NK-92 (cell line): ENCODE measurements around the gene LRRC37A.
"Not testable (repeated sequence)": the region's sequence is repeated elsewhere in the genome, so short reads cannot be mapped to it uniquely, and the experiment has no call there.

Experiments
- DNase-seq: peaks from one replicate; lab custom pipeline; 2025; ENCODE audit not compliant: unreplicated experiment; lab: John Stamatoyannopoulos, UW

The LRRC37A gene

DNA sequence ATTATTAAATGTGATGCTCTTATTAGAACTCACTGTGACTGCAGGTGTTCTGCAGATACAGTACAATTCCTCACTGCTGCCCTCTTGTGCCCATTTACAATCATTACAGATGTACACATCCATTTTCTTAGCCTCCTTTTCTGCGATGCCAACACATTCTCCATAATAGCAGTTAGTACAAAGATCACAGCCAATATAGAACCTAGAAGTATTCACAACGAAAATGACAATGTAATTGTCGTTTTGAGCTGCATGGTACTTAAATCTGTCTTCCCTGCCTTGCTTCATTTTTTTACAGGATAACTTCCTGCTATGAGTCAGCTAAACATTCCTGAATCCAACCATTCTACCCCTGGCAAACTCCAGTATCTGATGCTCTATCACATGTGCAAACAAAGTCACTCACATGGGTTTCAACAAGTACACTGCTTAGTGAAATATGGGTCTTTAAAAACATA is 8.1 kb upstream of the LRRC37A start:
- DNase-seq = not testable (repeated sequence)

DNA sequence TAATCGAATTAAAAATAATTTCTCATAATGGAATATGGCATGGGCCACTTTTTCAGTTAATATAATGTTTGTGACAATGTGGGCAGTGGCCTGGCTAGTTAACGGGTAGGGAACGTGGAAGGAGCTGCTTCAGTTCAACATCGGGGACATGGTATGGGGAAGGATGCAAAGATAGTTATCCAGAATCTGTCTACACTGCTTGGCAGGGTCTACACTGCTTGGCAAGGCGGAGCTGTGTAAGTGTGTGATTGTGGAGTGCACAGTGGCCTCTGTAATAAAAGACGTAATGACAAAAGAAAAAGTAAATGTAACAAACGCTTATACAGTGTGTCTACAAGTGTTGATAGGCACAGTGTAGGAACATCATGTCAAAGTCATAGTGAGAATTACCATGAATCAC is 7.3 kb upstream of the LRRC37A start:
- not testable (repeated sequence) for DNase-seq

DNA sequence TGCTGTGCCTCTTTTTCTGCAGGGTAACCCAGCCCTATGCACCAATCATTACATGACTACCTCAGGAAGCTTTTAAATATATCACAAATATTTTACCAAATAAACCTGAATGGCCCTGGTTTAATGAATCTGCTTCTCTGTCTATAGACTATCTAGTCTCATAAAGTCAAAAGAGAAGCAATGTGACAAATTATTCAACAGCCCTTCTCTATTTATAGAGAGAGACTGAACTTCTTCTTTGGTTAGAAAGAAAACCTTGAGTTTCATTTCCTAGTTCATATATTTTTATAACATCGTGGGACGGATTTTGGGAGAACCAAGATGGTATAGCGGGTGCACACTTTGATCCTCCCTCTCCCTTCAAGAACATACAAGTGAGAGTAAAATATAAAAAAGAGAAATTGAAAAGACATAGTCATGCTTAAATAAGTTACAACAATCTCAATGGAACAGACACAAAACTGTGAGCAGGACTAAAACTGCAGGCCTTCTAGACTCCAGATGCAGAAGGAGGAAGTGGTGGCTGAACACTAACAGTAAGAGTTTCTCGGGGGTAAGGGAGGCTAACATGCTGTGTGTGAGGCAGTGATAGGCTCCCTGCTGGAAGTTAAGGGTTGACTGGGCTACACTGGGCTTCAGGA is 3.9 kb upstream of the LRRC37A start:
- not testable (repeated sequence) for DNase-seq

DNA sequence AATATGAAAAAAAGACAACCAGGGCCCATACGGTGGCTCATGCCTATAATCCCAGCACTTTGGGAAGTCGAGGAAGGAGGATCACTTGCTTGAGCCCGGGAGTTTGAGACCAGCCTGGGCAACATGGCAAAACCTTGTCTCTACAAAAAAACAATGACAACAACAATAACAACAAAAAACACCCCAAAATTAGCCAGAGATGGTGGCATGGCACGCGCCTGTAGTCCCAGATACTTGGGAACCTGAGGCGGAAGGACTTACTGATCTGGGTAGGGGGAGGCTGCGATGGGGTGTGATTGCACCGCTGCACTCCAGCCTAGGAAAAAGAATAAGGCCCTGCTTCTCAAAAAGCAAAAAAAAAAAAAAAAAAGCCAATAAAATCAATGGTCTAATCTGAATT is 3.3 kb upstream of the LRRC37A start:
- not testable (repeated sequence) for DNase-seq

DNA sequence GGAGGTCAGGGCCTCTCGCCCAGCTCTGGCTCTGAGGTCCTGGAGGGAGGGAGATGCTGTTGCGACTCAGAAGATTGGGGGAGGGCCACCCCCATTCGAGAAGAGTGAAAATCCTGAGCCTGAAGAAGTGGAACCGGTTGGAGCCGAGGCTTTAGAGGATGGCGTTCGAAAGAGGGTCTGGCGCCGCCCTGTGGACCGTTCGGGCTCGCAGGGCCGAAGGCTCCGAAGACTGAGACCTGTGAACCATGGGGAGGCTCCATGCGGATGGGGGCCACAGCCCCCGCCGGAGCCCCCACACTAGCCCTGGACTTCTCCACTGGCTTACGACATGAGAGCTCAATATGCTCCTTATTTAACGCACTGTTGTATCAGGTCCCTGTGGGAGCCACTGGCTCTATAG is 46.3 kb downstream of the LRRC37A start:
- DNase-seq = not testable (repeated sequence)

DNA sequence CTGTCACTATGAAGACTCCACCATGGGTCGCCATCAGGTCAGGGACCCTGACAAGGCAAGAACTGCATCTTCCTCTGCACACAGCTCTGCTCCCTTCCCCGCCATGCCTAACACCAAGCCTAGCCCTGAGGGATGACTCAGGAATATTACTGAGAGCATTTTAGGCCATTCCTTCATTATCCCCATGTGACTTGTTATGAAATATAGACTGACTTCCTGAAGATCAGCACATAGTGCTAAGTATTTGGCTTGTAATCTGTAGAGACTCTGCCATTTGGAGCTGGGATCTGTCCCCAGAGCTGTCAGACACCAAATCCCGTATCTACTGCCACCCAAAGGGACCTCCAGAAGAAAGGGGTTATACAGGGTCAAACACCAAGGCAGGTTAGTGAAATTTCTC is 47.2 kb downstream of the LRRC37A start:
- DNase-seq = not testable (repeated sequence)

DNA sequence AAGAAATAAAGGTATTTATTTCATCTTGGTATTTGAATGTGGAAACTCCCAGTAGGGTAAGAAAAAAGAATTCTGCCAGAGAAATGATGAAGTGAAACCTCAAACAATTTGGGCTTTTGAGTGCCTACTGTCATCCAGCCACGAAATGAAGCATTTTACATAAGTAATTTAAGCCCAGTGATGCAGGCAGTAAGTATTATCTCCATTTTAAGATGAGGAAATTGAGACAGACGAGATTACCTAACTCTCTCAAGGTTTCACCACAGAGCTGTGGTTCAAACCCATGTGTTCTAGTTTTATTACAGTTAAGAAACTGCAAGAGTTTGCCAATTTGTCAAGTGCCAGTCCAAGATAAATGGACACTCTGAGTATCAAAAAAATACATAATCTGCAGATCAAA is 53.4 kb downstream of the LRRC37A start:
- DNase-seq = not testable (repeated sequence)

DNA sequence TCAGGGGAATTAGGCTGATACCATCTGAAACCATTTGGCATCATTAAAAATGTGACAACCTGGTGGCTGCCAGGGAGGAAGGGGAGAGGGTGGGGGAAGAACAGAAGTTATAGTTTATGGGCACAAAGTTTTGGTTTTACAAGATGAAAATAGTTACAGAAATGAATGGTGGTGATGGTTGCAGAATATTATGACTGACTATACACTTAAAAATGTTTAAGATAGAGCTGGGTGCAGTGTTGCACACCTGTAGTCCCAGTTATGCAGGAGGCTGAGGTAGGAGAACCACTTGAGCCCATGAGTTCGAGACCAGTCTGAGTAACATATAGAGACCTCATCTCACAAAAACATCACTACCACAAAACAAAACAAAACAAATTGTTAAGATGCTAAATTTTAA is 54.1 kb downstream of the LRRC37A start:
- DNase-seq = not testable (repeated sequence)

DNA sequence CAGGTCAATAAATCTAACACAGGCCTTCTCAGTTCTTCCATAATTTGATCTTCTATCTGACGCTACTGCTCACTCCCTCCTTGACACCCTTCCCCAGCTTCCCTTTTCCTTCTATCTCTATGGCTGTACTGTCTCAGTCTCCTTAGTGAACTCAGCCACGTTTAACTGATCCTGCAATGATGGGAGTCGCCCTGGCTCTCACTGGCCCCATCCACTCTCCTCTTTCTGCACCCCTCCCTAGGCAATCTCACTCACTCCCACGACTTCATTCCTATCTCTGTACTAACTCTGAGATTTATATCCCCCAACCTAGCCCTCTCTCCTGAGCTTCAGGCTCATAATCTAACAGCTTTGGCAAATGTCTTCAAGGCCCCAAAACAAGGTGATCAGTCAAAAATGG is 58.9 kb downstream of the LRRC37A start:
- DNase-seq = not testable (repeated sequence)

DNA sequence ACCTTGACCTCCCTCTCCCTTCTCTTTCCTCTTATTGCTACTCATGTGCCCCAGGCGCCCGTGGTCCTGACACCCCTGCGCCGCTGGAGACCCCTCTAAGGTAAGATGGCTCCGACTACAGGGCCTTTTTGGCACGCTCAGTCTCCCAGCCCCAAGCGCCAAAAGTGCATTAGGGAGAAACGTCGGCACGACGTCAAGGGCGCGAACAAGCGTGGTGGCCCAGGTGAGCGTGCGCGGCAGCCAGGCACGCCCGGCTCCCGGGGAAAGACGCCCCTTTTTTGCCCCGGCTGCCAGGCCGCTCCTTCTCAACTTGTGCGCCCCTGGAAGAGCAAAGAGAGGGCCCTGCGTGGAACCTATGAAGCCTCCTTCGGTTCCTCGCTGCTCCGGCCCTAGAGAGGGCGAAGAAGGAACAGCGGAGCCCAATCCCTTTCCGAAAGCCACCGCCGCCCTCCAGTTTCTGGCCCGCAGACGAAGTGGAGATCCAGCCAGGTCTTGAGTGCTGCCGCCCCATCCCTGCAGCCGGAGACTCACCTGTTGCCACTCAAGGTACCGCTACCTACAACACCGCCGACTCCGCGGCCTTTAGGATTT is 66.3 kb downstream of the LRRC37A start:
- not testable (repeated sequence) for DNase-seq

DNA sequence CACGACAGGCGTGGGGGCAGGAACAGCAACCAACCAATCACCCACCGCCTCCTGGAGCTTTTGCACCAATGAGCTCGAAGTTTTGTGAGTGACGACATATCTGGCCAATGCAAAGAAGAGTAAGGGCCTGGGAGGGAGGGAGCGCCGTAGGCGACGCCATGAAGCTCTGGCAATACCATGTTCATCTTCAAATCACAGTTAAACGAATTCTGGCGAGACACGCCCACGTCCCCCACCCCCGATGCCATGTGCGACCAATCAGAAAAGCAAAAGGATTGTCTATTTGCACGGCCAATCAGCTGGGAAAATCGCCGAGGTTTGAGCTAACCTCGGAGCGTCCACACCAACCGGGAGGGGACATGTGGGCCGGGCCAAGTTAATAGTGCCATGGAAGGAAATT is 66.8 kb downstream of the LRRC37A start, which contains the start of gene ARL17B:
TSS of gene ARL17B (minus strand) at position 12 of the 400 bp plus-strand sequence. CDS start 3,369 bp downstream, outside the sequence.
- DNase-seq = not testable (repeated sequence)

DNA sequence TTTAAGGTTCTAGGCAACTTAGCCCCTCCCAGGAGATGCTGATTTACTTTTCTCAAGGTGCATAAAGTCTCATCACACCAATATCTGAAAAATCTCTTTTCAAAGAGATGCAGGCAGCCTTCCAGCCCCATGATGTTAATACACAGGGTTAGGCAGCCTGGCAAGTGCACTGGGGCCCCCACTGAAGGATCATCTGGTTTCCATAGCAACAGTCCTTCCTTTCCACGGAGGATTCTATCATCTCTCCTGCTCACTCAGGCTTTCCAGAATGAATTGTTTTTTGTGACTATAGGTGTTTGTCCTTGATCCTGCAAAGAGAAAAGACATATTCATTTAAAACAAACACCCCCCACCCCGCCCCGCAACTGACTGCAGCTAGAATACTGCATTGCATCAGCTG is 72.6 kb downstream of the LRRC37A start:
- DNase-seq = not testable (repeated sequence)

DNA sequence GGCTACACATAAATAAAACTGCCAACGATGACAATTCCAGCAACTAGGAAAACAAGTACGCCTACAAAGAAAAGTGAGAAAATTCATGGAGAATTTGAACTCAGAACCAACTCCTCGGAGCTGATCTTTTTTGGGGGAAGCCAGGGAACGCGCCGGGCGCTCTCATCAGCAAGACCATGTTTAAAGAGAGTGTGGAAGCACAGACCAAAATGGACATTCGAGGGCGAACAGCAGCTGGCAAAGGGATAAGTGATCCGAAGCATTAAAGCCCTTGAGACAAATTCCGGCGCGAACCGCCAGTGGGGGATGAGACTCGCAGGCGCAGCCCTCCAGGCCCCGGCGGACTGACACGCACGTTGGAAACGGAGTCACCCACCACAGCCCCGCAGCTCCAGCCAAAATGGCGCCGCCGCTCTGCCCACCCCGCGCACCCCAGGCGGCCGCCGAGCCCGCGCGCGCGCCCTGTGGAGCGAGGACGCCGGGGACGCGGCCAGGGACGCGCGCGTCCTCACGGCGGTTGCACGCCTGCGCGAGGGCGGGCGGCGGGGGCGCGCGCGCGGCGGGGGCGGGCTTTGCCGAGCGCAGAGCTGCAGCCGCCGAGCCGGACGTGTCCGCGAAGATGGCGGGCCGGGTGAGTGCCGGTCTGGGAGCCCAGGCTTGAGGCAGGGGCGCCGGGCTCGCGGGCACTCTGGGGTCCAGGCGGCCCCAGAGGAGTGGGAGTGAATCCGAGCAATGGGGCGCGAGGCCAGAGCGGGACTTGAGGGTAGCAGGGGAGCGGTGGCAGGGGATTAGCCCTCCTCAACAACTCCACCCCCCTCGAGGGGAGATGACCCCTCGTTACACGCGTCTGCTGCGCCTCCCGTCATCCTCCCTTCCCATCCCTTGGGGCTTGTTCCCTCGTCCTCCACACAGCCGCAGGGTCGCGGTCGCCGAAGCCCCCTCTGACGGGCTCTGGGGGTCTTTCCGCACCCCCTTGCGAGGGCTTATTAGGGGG is 77.6 kb downstream of the LRRC37A start:
- DNase-seq = not testable (repeated sequence)

DNA sequence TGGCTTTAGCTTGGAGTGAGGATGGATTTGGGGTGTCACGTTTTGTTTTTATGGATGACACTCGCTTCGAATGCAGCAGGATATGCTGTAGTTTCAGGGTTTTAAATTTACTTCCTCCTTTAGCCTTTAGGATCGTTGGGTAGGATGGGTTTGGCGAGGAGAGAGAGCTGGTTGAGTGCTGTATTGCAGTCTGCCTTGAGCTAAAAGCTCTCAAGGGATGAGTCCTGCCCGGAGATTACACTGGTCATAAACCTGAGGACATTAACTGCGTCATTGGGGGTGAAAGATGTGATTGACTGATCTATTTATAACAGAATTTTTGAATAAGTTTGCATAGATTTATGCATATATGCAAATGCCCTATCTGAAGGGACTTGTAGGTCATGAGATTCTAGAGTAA is 78.5 kb downstream of the LRRC37A start:
- not testable (repeated sequence) for DNase-seq

DNA sequence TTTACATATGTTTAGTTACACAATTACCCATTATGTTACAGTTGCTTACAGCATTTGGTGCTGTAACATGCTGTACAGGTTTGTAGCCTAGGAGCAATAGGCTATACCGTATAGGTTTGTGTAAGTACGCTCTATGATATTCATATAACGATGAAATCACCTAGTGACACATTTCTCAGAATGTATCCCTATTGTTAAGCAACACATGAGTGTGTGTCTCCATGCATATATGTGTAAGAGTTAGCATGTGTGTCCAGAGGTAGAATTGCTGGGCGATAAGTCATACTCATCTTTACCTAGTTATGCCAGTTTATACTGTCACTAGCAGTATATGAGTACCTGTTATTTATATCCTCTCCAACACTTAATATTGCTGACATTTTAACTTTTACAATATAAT is 88.2 kb downstream of the LRRC37A start:
- DNase-seq = not testable (repeated sequence)

DNA sequence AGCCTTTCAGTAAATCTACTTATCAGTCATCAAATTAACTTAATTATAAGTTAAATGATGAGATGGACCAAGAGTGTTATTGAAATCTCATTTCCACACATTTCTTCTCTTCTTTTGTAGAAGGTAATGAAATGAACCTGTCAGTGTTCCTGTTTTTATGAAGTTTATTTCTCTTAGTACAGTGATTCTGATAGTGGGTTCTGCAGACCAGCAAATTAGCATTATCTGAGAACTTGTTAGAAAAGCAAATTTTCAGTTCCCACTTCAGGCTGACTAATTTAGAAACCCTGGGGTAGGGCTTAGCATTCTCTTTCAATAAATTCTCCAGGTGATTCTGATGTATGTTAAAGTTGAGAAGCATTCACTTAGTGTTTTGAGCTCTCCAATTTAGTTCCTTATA is 90.6 kb downstream of the LRRC37A start:
- not testable (repeated sequence) for DNase-seq
